Measurements from ENCODE around the gene RABEP2.
"Not testable (repeated sequence)": the region's sequence is repeated elsewhere in the genome, so short reads cannot be mapped to it uniquely, and the experiment has no call there.

RABEP2 gene

GRCh38 chr16:28958836-28959235 lies 33.8 kb upstream of the RABEP2 start:
- in situ Hi-C loops (cut with MboI; ENCODE audit: low pct_unique_long_range_greater_than_20kb, low sequenced_read_pairs, unreplicated experiment) = no loop called here
- TF ChIP-seq CTCF (IDR thresholded peaks at IDR 0.05; ENCODE audit: extremely low read depth, insufficient read depth, missing control alignments) = no peak
- no peak for DNase-seq (ENCODE audit: low spot score)

GRCh38 chr16:28958216-28958615 lies 33.2 kb upstream of the RABEP2 start:
- no peak for DNase-seq (ENCODE audit: low spot score)
- in situ Hi-C loops (cut with MboI; ENCODE audit: low pct_unique_long_range_greater_than_20kb, low sequenced_read_pairs, unreplicated experiment) = no loop called here
- TF ChIP-seq CTCF (IDR thresholded peaks at IDR 0.05; ENCODE audit: extremely low read depth, insufficient read depth, missing control alignments) = no peak

- in situ Hi-C loops (cut with MboI; ENCODE audit: low pct_unique_long_range_greater_than_20kb, low sequenced_read_pairs, unreplicated experiment) = no loop called here
- TF ChIP-seq CTCF (IDR thresholded peaks at IDR 0.05; ENCODE audit: extremely low read depth, insufficient read depth, missing control alignments) = no peak
- DNase-seq (ENCODE audit: low spot score) = no peak
Measured at GRCh38 chr16:28951410-28951943, 26.4 kb upstream of the RABEP2 start.

- DNase-seq (ENCODE audit: low spot score) = peak; percentile 100
- in situ Hi-C loops (cut with MboI; ENCODE audit: low pct_unique_long_range_greater_than_20kb, low sequenced_read_pairs, unreplicated experiment) = no loop called here
- TF ChIP-seq CTCF (IDR thresholded peaks at IDR 0.05; ENCODE audit: extremely low read depth, insufficient read depth, missing control alignments) = no peak
Measured at GRCh38 chr16:28950648-28951409, 25.8 kb upstream of the RABEP2 start, which contains the start of gene NFATC2IP. TSS of gene NFATC2IP (plus strand) at chr16:28950937. CDS start at chr16:28951012, 75 bp downstream.

DNA sequence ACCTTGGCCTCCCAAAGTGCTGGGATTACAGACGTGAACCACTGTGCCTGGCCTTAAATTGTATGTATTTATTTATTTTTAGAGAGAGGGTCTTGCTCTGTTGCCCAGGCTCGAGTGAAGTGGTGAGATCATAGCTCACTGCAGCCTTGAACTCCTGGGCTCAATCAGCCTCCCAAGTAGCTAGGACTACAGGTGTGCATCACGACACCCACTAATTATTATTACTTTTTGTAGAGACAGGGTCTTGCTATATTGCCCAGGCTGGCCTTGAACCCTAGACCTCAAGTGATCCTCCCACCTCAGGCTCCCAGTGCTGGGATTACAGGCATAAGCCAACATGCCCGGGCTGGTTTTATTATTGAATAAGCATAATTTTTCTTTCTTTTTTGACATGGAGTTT lies 21.6 kb upstream of the RABEP2 start:
- DNase-seq (ENCODE audit: low spot score) = no peak
- in situ Hi-C loops (cut with MboI; ENCODE audit: low pct_unique_long_range_greater_than_20kb, low sequenced_read_pairs, unreplicated experiment) = loop anchor here (10.0 kb wide), 1 partner anchor 72 kb away; the partner anchor contains the start of gene ATP2A1
- no peak for TF ChIP-seq CTCF (IDR thresholded peaks at IDR 0.05; ENCODE audit: extremely low read depth, insufficient read depth, missing control alignments)

GRCh38 chr16:28943281-28943680 lies 18.2 kb upstream of the RABEP2 start:
- TF ChIP-seq CTCF (IDR thresholded peaks at IDR 0.05; ENCODE audit: extremely low read depth, insufficient read depth, missing control alignments) = no peak
- in situ Hi-C loops (cut with MboI; ENCODE audit: low pct_unique_long_range_greater_than_20kb, low sequenced_read_pairs, unreplicated experiment) = loop anchor here (10.0 kb wide), 1 partner anchor 68 kb away; the partner anchor contains the start of gene ATP2A1
- DNase-seq (ENCODE audit: low spot score) = no peak

- not testable (repeated sequence) for DNase-seq (ENCODE audit: low spot score)
- in situ Hi-C loops (cut with MboI; ENCODE audit: low pct_unique_long_range_greater_than_20kb, low sequenced_read_pairs, unreplicated experiment) = loop anchor here (10.0 kb wide), 1 partner anchor 65 kb away; the partner anchor contains the start of gene ATP2A1
Measured at GRCh38 chr16:28939825-28940224, 14.8 kb upstream of the RABEP2 start.
